ENCODE data around the gene SLC39A12. TPM values are rescaled to one million over a fixed set of nuclear protein-coding genes. Genes with fewer than 3 reads are reported as not detected.

SLC39A12 gene
- total RNA-seq, 1 donor from 2014 or later = not detected

DNA sequence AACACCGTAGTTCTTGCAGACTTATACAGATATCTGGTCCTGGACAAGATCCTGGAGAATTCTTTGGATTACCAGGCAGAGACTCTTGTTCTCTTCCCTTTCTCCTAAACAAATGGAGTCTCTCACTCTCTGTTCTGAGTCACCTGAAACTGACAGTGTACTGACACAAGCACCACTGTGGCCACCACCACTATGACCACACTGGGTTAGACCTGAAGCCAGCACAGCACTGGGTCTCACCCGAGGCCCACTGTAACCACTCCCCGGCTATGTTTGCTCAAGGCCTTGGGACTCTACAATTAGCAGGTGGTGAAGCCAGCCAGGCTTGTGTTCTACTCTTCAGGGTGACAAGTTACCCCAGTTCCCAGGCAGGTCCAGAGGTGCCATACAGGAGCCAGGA is 22.8 kb downstream of the SLC39A12 start:
- H3K27me3 ChIP-seq (ENCODE audit: control insufficient read depth, insufficient read depth, low read length) = no peaks in the 10 kb centered on the region
- DNase-seq (ENCODE audit: low read depth) = no peak
- TF ChIP-seq, protein P1, sequence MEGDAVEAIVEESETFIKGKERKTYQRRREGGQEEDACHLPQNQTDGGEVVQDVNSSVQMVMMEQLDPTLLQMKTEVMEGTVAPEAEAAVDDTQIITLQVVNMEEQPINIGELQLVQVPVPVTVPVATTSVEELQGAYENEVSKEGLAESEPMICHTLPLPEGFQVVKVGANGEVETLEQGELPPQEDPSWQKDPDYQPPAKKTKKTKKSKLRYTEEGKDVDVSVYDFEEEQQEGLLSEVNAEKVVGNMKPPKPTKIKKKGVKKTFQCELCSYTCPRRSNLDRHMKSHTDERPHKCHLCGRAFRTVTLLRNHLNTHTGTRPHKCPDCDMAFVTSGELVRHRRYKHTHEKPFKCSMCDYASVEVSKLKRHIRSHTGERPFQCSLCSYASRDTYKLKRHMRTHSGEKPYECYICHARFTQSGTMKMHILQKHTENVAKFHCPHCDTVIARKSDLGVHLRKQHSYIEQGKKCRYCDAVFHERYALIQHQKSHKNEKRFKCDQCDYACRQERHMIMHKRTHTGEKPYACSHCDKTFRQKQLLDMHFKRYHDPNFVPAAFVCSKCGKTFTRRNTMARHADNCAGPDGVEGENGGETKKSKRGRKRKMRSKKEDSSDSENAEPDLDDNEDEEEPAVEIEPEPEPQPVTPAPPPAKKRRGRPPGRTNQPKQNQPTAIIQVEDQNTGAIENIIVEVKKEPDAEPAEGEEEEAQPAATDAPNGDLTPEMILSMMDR (IDR thresholded peaks at IDR 0.05; ENCODE audit: insufficient read depth, low read length, poor library complexity, severe bottlenecking) = no peak
- no peak overlapping the region for H3K4me3 ChIP-seq (ENCODE audit: low read depth, low read length)
- H3K36me3 ChIP-seq (ENCODE audit: control insufficient read depth, insufficient read depth, low read length) = no peaks in the 10 kb centered on the region

DNA sequence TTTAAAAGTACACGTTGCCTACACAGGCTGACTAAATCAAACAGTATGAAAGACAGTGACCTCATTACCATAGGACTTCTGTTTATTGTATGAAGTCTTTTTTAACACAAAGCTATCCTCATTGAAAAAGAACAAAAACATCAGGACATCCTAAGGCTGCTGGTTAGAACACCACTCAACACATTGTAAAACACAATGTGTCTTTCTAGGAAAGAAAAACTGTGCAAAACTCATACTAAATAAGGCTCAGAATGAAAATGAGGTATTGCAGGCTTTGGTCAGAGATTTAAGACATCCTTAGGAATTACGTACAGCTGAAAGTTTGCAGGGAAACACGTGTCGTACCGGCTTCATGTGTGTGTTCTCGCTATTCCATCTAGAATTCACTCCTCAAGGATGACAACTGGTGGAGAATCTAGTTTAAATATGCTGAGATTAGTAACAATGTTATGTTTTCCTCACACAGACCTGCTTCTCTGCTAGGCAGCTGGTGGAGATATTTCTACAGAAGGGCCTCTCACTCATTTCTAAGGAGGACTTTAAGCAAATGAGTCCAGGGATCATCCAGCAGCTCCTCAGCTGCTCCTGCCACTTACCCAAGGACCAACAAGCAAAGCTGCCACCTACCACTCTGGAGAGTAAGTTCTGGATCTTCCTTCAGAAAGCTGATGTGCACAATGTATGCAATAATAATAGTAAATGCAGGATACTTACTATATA is 29.3 kb downstream of the SLC39A12 start:
- H3K36me3 ChIP-seq (ENCODE audit: control insufficient read depth, insufficient read depth, low read length) = no peaks in the 10 kb centered on the region
- H3K4me3 ChIP-seq (ENCODE audit: low read depth, low read length) = no peak overlapping the region
- no peaks in the 10 kb centered on the region for H3K27me3 ChIP-seq (ENCODE audit: control insufficient read depth, insufficient read depth, low read length)
- TF ChIP-seq, protein P1 (IDR thresholded peaks at IDR 0.05; ENCODE audit: insufficient read depth, low read length, poor library complexity, severe bottlenecking) = no peak
- DNase-seq (ENCODE audit: low read depth) = no peak

GRCh38 chr10:17981766-17982380 is 30.2 kb downstream of the SLC39A12 start:
- Histone ChIP-seq H3K27me3 (ENCODE audit: control insufficient read depth, insufficient read depth, low read length) (no peaks in the 10 kb centered on the region), H3K36me3 (ENCODE audit: control insufficient read depth, insufficient read depth, low read length) (no peaks in the 10 kb centered on the region), H3K4me3 (ENCODE audit: low read depth, low read length) (no peak overlapping the region)
- no peak for DNase-seq (ENCODE audit: low read depth)
- TF ChIP-seq, protein P1 (IDR thresholded peaks at IDR 0.05; ENCODE audit: insufficient read depth, low read length, poor library complexity, severe bottlenecking) = no peak

GRCh38 chr10:17984056-17984455 is 32.3 kb downstream of the SLC39A12 start:
- no peak for DNase-seq (ENCODE audit: low read depth)
- H3K4me3 ChIP-seq (ENCODE audit: low read depth, low read length) = no peak overlapping the region
- no peaks in the 10 kb centered on the region for H3K36me3 ChIP-seq (ENCODE audit: control insufficient read depth, insufficient read depth, low read length)
- TF ChIP-seq, protein P1 (IDR thresholded peaks at IDR 0.05; ENCODE audit: insufficient read depth, low read length, poor library complexity, severe bottlenecking) = no peak
- H3K27me3 ChIP-seq (ENCODE audit: control insufficient read depth, insufficient read depth, low read length) = no peaks in the 10 kb centered on the region

- TF ChIP-seq, protein P1 (IDR thresholded peaks at IDR 0.05; ENCODE audit: insufficient read depth, low read length, poor library complexity, severe bottlenecking) = no peak
- Histone ChIP-seq H3K27me3 (ENCODE audit: control insufficient read depth, insufficient read depth, low read length) (no peaks in the 10 kb centered on the region), H3K36me3 (ENCODE audit: control insufficient read depth, insufficient read depth, low read length) (no peaks in the 10 kb centered on the region), H3K4me3 (ENCODE audit: low read depth, low read length) (no peak overlapping the region)
- DNase-seq (ENCODE audit: low read depth) = no peak
These were observed 32.8 kb downstream of the SLC39A12 start for GRCh38 chr10:17984563-17984962.

All from kidney epithelial cell (primary cell).